Mammary epithelial cell (primary cell): ENCODE measurements around the gene CHPF2.

Experiments used
- CTCF ChIP-seq, 2 donors: IDR thresholded peaks in 1 of 2; conservative IDR thresholded peaks in 1 of 2; 2 replicates each; pipeline ENCODE4 v1.5.1; 2011 to 2012; ENCODE audit warnings: inconsistent platforms in 2 of 2, low read length in 2 of 2, mild to moderate bottlenecking in 2 of 2, control low read depth in 1 of 2, low read depth in 1 of 2; ENCODE audit not compliant: insufficient read depth in 1 of 2; ENCODE audit errors: extremely low read depth in 1 of 2
- EZH2 ChIP-seq: IDR thresholded peaks from 2 replicates; pipeline ENCODE4 v1.6.1; 2012; ENCODE audit warnings: low read length, inconsistent platforms, borderline replicate concordance

GRCh38 chr7:151202836-151203235, 29.4 kb upstream of the CHPF2 start:
- no peak for TF ChIP-seq CTCF (conservative IDR thresholded peaks at IDR 0.05 in 1 of 2, IDR thresholded peaks at IDR 0.05 in 1 of 2; ENCODE audit: extremely low read depth in 1 of 2, insufficient read depth in 1 of 2, low read depth in 1 of 2, low read length in 2 of 2)
- TF ChIP-seq EZH2: no peak
